ENCODE data around the gene SLC35C1. TPM values are rescaled to one million over a fixed set of nuclear protein-coding genes. Genes with fewer than 3 reads are reported as not detected.
A peak's percentile ranks its signal among the peaks of the same experiment; 100 is the strongest.

Gene SLC35C1
- total and polyA plus RNA-seq, 9 of the 15 experiments (the other 6 are each of a cell fraction or from before 2014, with no cell fraction given): 0.65 to 13.1 (median 2.4) TPM

GRCh38 chr11:45834298-45834756, 29.4 kb downstream of the SLC35C1 start (continued):
- no peak for TF ChIP-seq ZNF655 (CRISPR knock-in tag; IDR thresholded peaks at IDR 0.05)
- peak; percentile 79; the same call in 1 of the 2 replicates for TF ChIP-seq HDAC2 (IDR thresholded peaks at IDR 0.05)
- TF ChIP-seq CXXC5 (CRISPR knock-in tag; IDR thresholded peaks at IDR 0.05): peak; percentile 38
- no peak for TF ChIP-seq ZNF197 (CRISPR knock-in tag; IDR thresholded peaks at IDR 0.05; ENCODE audit: low read depth)
- TF ChIP-seq HES1 (IDR thresholded peaks at IDR 0.05; ENCODE audit: low read depth): no peak
- no peak for TF ChIP-seq CUX1 (CRISPR knock-in tag; IDR thresholded peaks at IDR 0.05)
- peak; percentile 42; the same call in 1 of the 2 replicates for TF ChIP-seq ZNF311 (CRISPR knock-in tag; IDR thresholded peaks at IDR 0.05)
- TF ChIP-seq FIP1L1 (IDR thresholded peaks at IDR 0.05; ENCODE audit: low read depth, low read length, poor library complexity, severe bottlenecking): no peak
- TF ChIP-seq MLLT1 (IDR thresholded peaks at IDR 0.05): no peak
- TF ChIP-seq NFIX (CRISPR knock-in tag; IDR thresholded peaks at IDR 0.05; ENCODE audit: low read depth): no peak
- no peak for TF ChIP-seq ZNF57 (CRISPR knock-in tag; IDR thresholded peaks at IDR 0.05)
- no peak for TF ChIP-seq BRF2 (IDR thresholded peaks at IDR 0.05; ENCODE audit: borderline replicate concordance, insufficient read depth, insufficient read length)
- no peak for TF ChIP-seq SMC3 (conservative IDR thresholded peaks at IDR 0.05; ENCODE audit: insufficient read depth, low read depth, low read length)
- TF ChIP-seq JUNB (CRISPR knock-in tag; conservative IDR thresholded peaks at IDR 0.05): no peak
- TF ChIP-seq ELK1 (CRISPR knock-in tag; IDR thresholded peaks at IDR 0.05): no peak

Measured in K562 (cell line).